T follicular helper cell (primary cell): ENCODE measurements around the gene PHYKPL.

Experiments used
- DNase-seq: peaks from one replicate; pipeline ENCODE4 v3.0.0-alpha.2; 2020; ENCODE audit warnings: low read depth

PHYKPL gene

GRCh38 chr5:178189433-178189832, 43.2 kb downstream of the PHYKPL start:
- no peak for DNase-seq

GRCh38 chr5:178187014-178187413, 45.6 kb downstream of the PHYKPL start, which contains the start of gene GMCL2:
GMCL2 (minus strand) TSS chr5:178187371; CDS start chr5:178187299, 72 bp downstream.
- DNase-seq = no peak

- no peak for DNase-seq
Measured at GRCh38 chr5:178186427-178186826, 46.2 kb downstream of the PHYKPL start.

- no peak for DNase-seq
Measured at GRCh38 chr5:178182158-178182876, 50.3 kb downstream of the PHYKPL start.

- DNase-seq = no peak
Measured at GRCh38 chr5:178180141-178180863, 52.3 kb downstream of the PHYKPL start.

- DNase-seq = no peak
Measured at GRCh38 chr5:178177569-178177968, 55.0 kb downstream of the PHYKPL start.

GRCh38 chr5:178176791-178177190, 55.8 kb downstream of the PHYKPL start:
- DNase-seq = no peak

GRCh38 chr5:178174456-178174855, 58.1 kb downstream of the PHYKPL start:
- no peak for DNase-seq

- no peak for DNase-seq
Measured at GRCh38 chr5:178170455-178170854, 62.1 kb downstream of the PHYKPL start.

GRCh38 chr5:178165581-178165980, 67.0 kb downstream of the PHYKPL start:
- DNase-seq = no peak

GRCh38 chr5:178163772-178164735, 68.5 kb downstream of the PHYKPL start:
- DNase-seq = peak; percentile 85

GRCh38 chr5:178162481-178162880, 70.1 kb downstream of the PHYKPL start:
- no peak for DNase-seq

GRCh38 chr5:178160176-178160575, 72.4 kb downstream of the PHYKPL start:
- no peak for DNase-seq
